ENCODE measurements around the gene OSBPL2.

Gene OSBPL2

DNA sequence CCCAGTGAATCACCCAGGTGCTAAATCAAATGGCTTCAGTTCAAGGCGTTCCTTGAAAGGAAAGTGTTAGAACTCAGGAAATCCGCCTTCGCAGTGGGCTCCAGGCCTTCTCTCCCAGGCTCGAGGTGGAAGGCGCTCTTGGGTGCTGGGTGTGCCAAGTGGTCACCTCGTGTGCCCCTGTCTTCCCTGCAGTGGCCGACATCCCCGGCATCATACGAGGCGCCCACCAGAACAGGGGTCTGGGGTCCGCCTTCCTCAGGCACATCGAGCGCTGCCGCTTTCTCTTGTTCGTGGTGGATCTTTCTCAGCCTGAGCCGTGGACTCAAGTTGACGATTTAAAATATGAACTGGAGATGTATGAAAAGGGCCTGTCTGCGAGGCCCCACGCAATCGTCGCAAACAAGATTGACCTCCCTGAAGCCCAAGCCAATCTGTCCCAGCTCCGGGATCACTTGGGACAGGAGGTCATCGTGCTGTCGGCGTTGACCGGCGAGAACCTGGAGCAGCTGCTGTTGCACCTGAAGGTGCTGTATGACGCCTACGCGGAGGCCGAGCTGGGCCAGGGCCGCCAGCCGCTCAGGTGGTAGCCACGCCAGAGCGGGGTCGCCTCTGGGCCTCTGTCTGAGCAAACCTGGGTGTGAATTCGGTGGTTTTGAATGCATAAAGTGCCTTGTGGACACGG lies 37.7 kb upstream of the OSBPL2 start:
- CTCF ChIA-PET, result interaction anchor here (1.3 to 1.4 kb wide), 2 partner anchors 13 to 63 kb away, joined by 3 read pairs; no protein-coding TSS in a partner anchor

DNA sequence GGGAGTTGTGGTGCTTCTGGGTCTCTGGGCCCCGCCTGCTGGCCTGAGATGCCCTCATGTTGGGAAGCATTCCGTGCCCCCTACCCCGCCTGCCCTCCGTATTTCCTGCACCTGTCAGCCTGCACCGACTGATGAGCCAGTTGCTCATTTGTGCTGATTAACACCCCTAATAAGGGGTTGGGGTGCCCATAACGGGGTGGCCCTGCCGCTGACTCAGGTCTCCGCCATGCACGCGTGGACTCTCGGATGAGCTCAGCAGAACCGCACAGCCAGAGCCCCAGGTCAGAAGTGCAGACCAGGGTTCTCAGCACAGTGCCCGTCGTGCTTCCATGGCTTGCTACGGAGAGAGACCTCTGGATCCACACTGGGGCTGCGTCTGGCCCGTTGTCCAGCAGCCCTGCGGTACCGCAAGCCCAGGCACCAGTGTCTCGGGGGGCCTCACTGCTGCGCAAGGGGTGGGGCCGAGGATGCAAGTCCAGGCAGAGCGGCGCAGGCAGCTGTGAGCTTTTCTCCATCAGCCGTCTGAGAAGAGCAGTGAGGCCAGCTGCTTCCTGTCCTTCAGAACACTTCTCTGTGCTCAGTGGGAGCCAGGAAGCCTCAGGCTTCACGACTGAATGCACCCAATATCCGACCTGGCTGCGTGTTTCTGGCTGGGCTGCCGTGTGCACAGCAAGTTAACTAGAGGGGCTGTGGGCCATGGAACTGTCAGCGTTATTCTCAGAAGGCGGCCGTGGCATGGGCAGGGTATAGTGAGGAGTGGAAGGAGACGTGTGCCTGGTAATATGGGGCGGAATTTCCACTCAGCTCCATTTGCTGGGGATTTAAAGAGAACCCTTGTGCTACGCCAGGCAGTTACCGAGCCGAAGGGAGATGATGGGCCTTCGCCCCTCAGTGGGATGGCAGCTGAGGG lies 36.9 kb upstream of the OSBPL2 start:
- ChIA-PET POLR2A (no interaction called here), CTCF (interaction anchor here (1.4 kb wide), 1 partner anchor 64 kb away, joined by 3 read pairs; no protein-coding TSS in a partner anchor)
- TF ChIP-seq, protein P1, sequence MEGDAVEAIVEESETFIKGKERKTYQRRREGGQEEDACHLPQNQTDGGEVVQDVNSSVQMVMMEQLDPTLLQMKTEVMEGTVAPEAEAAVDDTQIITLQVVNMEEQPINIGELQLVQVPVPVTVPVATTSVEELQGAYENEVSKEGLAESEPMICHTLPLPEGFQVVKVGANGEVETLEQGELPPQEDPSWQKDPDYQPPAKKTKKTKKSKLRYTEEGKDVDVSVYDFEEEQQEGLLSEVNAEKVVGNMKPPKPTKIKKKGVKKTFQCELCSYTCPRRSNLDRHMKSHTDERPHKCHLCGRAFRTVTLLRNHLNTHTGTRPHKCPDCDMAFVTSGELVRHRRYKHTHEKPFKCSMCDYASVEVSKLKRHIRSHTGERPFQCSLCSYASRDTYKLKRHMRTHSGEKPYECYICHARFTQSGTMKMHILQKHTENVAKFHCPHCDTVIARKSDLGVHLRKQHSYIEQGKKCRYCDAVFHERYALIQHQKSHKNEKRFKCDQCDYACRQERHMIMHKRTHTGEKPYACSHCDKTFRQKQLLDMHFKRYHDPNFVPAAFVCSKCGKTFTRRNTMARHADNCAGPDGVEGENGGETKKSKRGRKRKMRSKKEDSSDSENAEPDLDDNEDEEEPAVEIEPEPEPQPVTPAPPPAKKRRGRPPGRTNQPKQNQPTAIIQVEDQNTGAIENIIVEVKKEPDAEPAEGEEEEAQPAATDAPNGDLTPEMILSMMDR (IDR thresholded peaks at IDR 0.05; ENCODE audit: control extremely low read depth, extremely low read depth, low read depth, missing control alignments), result no peak
- DNase-seq (ENCODE audit: extremely low spot score), result peak; percentile 62

More for the DNA sequence above, 37.7 kb upstream of the OSBPL2 start:
- POLR2A ChIA-PET, result no interaction called here
- TF ChIP-seq, protein P1 (IDR thresholded peaks at IDR 0.05; ENCODE audit: control extremely low read depth, extremely low read depth, low read depth, missing control alignments), result no peak
- no peak for DNase-seq (ENCODE audit: extremely low spot score)

DNA sequence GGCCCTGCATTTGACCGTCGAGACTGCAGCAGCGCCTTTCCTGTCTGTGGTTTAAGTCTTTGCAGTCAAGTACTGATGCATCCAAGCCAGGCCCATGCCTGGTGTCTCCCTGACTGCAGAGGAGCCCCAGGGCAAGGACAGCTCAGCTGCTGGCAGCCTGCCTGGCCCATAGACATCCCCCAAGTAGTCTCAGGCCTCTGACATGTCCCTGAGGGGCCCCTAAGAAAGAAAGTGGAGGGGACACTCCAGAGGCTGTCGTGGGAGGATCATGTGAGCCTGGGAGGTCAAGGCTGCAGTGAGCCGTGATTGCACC lies 36.3 kb upstream of the OSBPL2 start:
- no peak for DNase-seq (ENCODE audit: extremely low spot score)
- CTCF ChIA-PET, result interaction anchor here (1.4 kb wide), 1 partner anchor 64 kb away, joined by 3 read pairs; no protein-coding TSS in a partner anchor

DNA sequence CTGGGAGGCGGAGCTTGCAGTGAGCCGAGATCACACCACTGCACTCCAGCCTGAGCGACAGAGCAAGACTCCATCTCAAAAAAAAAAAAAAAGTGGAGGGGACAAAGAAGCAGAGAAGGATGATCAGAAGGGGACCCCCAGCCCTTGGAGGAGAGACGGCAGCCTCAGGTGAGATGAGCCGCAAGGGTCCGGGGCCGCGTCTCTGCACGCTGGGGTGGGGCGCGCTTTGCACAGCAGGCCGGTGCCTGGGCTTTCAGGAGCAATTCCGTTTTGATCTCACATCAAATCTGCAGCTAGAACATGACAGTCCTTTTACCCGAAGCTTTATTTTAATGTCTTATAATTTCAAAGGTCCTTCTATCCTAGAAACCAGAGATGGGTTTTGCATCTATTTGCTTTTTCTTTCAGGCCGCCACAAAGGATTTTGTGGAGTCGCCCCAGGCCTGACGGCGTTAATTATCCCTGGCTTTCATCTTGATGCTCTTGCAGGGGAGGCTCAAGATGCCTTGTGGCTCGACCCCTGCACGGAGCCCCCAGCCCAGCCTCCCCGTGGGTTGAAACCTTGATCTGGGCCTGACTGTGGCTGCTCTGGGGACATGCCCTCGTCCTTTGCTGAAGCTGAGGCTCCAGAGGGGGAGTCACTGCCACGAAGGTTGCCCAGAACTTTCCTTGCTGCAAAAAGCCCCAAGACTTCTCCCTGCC lies 35.5 kb upstream of the OSBPL2 start:
- POLR2A ChIA-PET, result no interaction called here

More for the DNA sequence above, 36.3 kb upstream of the OSBPL2 start:
- POLR2A ChIA-PET, result no interaction called here
- TF ChIP-seq, protein P1 (IDR thresholded peaks at IDR 0.05; ENCODE audit: control extremely low read depth, extremely low read depth, low read depth, missing control alignments), result no peak

DNA sequence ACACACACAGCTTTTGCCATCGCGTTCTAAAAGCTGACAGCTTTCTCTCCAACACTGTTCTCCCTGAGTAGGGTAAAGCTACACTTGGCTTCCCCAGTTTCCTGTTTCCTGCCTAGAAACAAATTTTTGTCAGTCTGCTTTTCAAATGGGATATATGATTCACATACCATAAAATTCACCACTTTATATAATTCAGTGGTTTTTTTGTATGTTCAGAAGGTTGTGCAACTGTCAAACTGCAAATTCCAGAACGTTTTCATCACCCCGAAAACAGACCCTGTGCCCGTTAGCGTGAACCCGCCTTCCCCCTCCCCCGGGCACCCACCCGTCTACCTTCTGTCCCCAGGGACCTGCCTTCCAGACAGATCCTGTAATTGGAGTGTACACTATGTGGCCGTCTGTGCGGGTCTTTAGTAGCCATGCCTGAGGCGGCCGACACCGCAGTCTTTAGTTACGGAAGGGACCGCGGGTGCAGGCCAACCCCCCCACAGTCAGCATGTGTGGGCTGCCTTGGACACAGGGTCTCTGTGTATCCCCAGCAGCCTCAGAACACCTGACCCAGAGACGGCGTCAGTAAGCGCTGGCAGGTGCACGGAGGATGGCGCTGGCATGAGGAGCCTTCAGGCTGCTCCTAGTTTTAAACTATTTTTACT lies 34.8 kb upstream of the OSBPL2 start:
- POLR2A ChIA-PET, result no interaction called here
- TF ChIP-seq, protein P1 (IDR thresholded peaks at IDR 0.05; ENCODE audit: control extremely low read depth, extremely low read depth, low read depth, missing control alignments), result no peak
- CTCF ChIA-PET, result no interaction called here
- no peak for DNase-seq (ENCODE audit: extremely low spot score)

More for the DNA sequence above, 35.5 kb upstream of the OSBPL2 start:
- DNase-seq (ENCODE audit: extremely low spot score), result no peak
- CTCF ChIA-PET, result interaction anchor here (0.7 kb wide), 1 partner anchor 192 kb away, joined by 3 read pairs; no protein-coding TSS in a partner anchor
- TF ChIP-seq, protein P1 (IDR thresholded peaks at IDR 0.05; ENCODE audit: control extremely low read depth, extremely low read depth, low read depth, missing control alignments), result no peak

All from GM10248 (cell line).